PC-9 (cell line): ENCODE measurements around the gene PIBF1.

ENCODE experiments used
- CTCF ChIP-seq: fragments of 200-600 bp; sonication (generic); conservative IDR thresholded peaks from 2 replicates; pipeline ENCODE4 v1.6.1; 2017; ENCODE audit warnings: mixed run types, antibody characterized with exemption, mild to moderate bottlenecking, moderate library complexity
- EZH2 ChIP-seq: fragments of 200-600 bp; sonication (generic); IDR thresholded peaks from 2 replicates; pipeline ENCODE4 v1.8.0; 2017; ENCODE audit warnings: antibody characterized with exemption, low read depth

- TF ChIP-seq CTCF (no peak), EZH2 (no peak)
Observed at GRCh38 chr13:73038064-73038463, 256.1 kb downstream of the PIBF1 start.
